Measurements from ENCODE around the gene CCDC27. TPM values are rescaled to one million over a fixed set of nuclear protein-coding genes. Genes with fewer than 3 reads are reported as not detected.

CCDC27 gene
- total RNA-seq, 1 experiment from 2014 or later, result not detected

- TF ChIP-seq EZH2phosphoT487 (IDR thresholded peaks at IDR 0.05; ENCODE audit: borderline replicate concordance, low read length) (no peak), EZH2 (IDR thresholded peaks at IDR 0.05; ENCODE audit: low read length, unreplicated experiment) (no peak)
- TF ChIP-seq, protein P1, sequence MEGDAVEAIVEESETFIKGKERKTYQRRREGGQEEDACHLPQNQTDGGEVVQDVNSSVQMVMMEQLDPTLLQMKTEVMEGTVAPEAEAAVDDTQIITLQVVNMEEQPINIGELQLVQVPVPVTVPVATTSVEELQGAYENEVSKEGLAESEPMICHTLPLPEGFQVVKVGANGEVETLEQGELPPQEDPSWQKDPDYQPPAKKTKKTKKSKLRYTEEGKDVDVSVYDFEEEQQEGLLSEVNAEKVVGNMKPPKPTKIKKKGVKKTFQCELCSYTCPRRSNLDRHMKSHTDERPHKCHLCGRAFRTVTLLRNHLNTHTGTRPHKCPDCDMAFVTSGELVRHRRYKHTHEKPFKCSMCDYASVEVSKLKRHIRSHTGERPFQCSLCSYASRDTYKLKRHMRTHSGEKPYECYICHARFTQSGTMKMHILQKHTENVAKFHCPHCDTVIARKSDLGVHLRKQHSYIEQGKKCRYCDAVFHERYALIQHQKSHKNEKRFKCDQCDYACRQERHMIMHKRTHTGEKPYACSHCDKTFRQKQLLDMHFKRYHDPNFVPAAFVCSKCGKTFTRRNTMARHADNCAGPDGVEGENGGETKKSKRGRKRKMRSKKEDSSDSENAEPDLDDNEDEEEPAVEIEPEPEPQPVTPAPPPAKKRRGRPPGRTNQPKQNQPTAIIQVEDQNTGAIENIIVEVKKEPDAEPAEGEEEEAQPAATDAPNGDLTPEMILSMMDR (conservative IDR thresholded peaks at IDR 0.05; ENCODE audit: low read depth, low read length), result no peak
- no peaks in the 10 kb centered on the region for H3K36me3 ChIP-seq (ENCODE audit: low read depth, low read length)
- no peaks in the 10 kb centered on the region for H3K79me2 ChIP-seq (ENCODE audit: low read length)
- intact Hi-C loops (cut with micrococcal nuclease), result no loop called here
- DNase-seq, result no peak
- H3K9me3 ChIP-seq (ENCODE audit: low read length), result no peaks in the 10 kb centered on the region
- H3K4me3 ChIP-seq (ENCODE audit: low read length), result no peak overlapping the region
- peaks cover 24% of the 10 kb centered on the region for H3K27me3 ChIP-seq (ENCODE audit: low read length)
- H3K9ac ChIP-seq (ENCODE audit: low read length), result no peak overlapping the region
- ATAC-seq, result no peak
- H2AFZ ChIP-seq (ENCODE audit: low read length), result no peak overlapping the region
- CTCF ChIA-PET, result interaction anchor here (0.6 kb wide), 1 partner anchor 239 kb away, joined by 4 read pairs; no protein-coding TSS in a partner anchor
- no TSS peak for BruUV-seq (replicated peaks)
- no peaks in the 10 kb centered on the region for H3F3A ChIP-seq (ENCODE audit: low read length, unreplicated experiment)
- H3K4me1 ChIP-seq (ENCODE audit: insufficient read depth, low read length), result peaks cover 23% of the 10 kb centered on the region
- peaks cover 6% of the 10 kb centered on the region; the same call in 1 of the 2 replicates for H4K20me1 ChIP-seq (ENCODE audit: low read length)
- no peak overlapping the region for H3K4me2 ChIP-seq (ENCODE audit: low read length)
- POLR2A ChIA-PET (ENCODE audit: unreplicated experiment), result no interaction called here
- no peak overlapping the region for H3K27ac ChIP-seq (ENCODE audit: low read length)
- no peaks in the 10 kb centered on the region for H3K9me2 ChIP-seq (replicated peaks; ENCODE audit: low read length)
Measured at GRCh38 chr1:3705341-3705950, 46.8 kb upstream of the CCDC27 start.

DNA sequence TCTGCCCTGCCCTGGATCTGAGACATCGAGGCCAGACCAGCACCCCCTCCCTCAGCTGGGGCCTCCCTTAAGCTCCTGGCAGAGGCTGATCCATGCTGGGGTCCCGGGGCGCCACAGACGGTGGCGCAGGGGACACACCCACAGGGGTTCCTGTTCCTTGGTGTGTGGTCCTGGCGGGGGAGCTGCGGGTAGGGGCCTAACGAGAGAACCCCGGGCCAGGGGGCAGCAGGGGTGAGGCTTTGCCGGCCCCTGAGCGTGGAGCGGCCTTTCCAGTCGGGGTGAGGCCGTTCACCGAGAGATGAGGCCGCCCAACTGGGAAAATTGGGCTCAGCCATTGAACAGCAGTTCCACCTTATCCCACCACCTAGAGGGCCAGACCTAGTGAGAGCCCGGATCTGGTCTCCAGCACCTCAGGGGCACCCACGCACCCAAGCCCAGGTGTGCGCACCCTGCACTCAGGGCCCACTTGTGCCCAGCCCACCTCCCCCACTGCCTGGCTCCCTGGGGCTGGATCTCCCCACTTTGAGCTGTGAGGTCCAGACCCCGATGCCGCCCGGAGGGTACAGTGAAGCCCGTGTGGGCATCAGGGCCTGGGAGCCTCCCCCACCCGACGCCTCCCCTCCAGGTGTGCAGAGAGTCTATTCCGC lies 45.5 kb upstream of the CCDC27 start:
- BruUV-seq (replicated peaks), result no TSS peak
- Histone ChIP-seq H3F3A (ENCODE audit: low read length, unreplicated experiment) (no peaks in the 10 kb centered on the region), H3K79me2 (ENCODE audit: low read length) (no peaks in the 10 kb centered on the region), H2AFZ (ENCODE audit: low read length) (no peak overlapping the region), H3K4me2 (ENCODE audit: low read length) (no peak overlapping the region), H3K9me2 (replicated peaks; ENCODE audit: low read length) (no peaks in the 10 kb centered on the region), H3K27ac (ENCODE audit: low read length) (no peak overlapping the region), H3K36me3 (ENCODE audit: low read depth, low read length) (no peaks in the 10 kb centered on the region), H3K9ac (ENCODE audit: low read length) (no peak overlapping the region), H3K4me1 (ENCODE audit: insufficient read depth, low read length) (peaks cover 23% of the 10 kb centered on the region), H3K4me3 (ENCODE audit: low read length) (no peak overlapping the region), H3K9me3 (ENCODE audit: low read length) (no peaks in the 10 kb centered on the region), H3K27me3 (ENCODE audit: low read length) (peaks cover 31% of the 10 kb centered on the region), H4K20me1 (ENCODE audit: low read length) (peaks cover 6% of the 10 kb centered on the region; the same call in 1 of the 2 replicates)
- POLR2A ChIA-PET (ENCODE audit: unreplicated experiment), result no interaction called here
- CTCF ChIA-PET, result no interaction called here
- intact Hi-C loops (cut with micrococcal nuclease), result no loop called here
- ATAC-seq (no peak), DNase-seq (no peak)
- TF ChIP-seq, protein P1 (conservative IDR thresholded peaks at IDR 0.05; ENCODE audit: low read depth, low read length), result no peak

DNA sequence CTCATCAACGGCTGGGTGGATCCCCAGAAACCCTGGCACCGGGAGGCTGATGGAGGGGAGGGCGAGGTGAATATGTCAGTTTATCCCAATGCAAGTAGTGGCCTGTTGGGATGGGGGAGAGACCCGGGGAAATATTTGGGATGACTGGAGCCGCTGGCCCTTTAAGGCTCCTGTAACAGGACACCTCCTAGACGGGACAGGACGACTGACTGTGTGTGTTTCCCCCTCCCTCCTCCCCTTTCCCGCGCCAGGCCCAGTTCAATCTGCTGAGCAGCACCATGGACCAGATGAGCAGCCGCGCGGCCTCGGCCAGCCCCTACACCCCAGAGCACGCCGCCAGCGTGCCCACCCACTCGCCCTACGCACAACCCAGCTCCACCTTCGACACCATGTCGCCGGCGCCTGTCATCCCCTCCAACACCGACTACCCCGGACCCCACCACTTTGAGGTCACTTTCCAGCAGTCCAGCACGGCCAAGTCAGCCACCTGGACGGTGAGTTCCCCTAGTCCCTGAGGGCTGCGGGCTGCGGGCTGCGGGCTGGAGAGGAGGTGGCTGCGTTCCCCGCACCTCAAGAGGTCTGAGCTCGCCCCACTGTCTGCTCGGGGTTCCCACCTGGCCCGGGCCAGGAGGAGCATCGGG lies 44.8 kb upstream of the CCDC27 start:
- CTCF ChIA-PET, result no interaction called here
- BruUV-seq (replicated peaks), result no TSS peak
- peak; percentile 42 for DNase-seq

More for the DNA sequence above, 44.8 kb upstream of the CCDC27 start:
- intact Hi-C loops (cut with micrococcal nuclease), result no loop called here
- Histone ChIP-seq H4K20me1 (ENCODE audit: low read length) (peaks cover 6% of the 10 kb centered on the region; the same call in 1 of the 2 replicates), H3K79me2 (ENCODE audit: low read length) (no peaks in the 10 kb centered on the region), H3K9ac (ENCODE audit: low read length) (no peak overlapping the region), H3K4me3 (ENCODE audit: low read length) (no peak overlapping the region), H3K9me3 (ENCODE audit: low read length) (no peaks in the 10 kb centered on the region), H3K9me2 (replicated peaks; ENCODE audit: low read length) (no peaks in the 10 kb centered on the region), H3F3A (ENCODE audit: low read length, unreplicated experiment) (no peaks in the 10 kb centered on the region), H2AFZ (ENCODE audit: low read length) (no peak overlapping the region), H3K4me2 (ENCODE audit: low read length) (no peak overlapping the region), H3K36me3 (ENCODE audit: low read depth, low read length) (no peaks in the 10 kb centered on the region), H3K4me1 (ENCODE audit: insufficient read depth, low read length) (peaks cover 23% of the 10 kb centered on the region), H3K27ac (ENCODE audit: low read length) (no peak overlapping the region), H3K27me3 (ENCODE audit: low read length) (peaks cover 38% of the 10 kb centered on the region)
- ATAC-seq, result peak; percentile 28; the same call in 1 of the 2 replicates
- POLR2A ChIA-PET (ENCODE audit: unreplicated experiment), result no interaction called here
- TF ChIP-seq EZH2phosphoT487 (IDR thresholded peaks at IDR 0.05; ENCODE audit: borderline replicate concordance, low read length) (no peak), EZH2 (IDR thresholded peaks at IDR 0.05; ENCODE audit: low read length, unreplicated experiment) (no peak)
- TF ChIP-seq, protein P1 (conservative IDR thresholded peaks at IDR 0.05; ENCODE audit: low read depth, low read length), result no peak
